ENCODE data around the gene ITGB7. TPM values are rescaled to one million over a fixed set of nuclear protein-coding genes. Genes with fewer than 3 reads are reported as not detected.

Gene ITGB7
- total RNA-seq, 1 experiment from 2014 or later, result 0.98 TPM

DNA sequence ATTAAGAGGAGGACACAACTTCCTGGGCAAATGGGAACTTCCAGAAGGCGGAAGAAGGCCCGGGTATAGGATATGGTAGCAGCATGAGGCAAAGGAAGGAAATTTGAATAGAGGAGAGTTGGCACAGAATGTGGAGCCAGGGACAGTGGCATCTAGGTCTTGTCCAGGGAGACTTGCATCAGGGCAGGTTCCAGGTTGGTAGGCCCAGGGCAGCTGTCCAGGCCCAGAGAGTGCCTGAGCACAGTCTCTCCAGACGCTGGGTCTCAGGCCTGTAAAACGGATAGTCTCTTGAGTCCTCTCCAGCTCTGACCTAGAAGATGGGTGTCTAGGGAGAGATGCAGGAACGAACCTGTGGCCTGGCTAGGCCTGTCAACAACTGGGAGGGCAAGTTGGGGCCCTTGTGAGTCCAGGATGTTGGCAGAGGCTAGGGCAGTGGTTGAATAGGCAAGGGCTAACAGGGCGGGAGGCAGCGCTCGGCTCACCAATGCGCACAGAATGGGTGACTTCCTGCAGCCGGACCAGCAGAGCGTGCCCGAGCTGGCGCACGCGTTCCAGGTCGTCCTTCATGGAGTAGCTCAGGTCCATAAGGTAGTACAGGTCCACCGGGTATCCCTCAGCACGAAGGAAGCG lies 9.9 kb downstream of the ITGB7 start:
- in situ Hi-C loops (cut with HindIII; ENCODE audit: low pct_unique_long_range_greater_than_20kb, low sequenced_read_pairs), result no loop called here
- Histone ChIP-seq H3K36me3 (ENCODE audit: control insufficient read depth, insufficient read depth, low read length) (no peaks in the 10 kb centered on the region), H3K9me3 (ENCODE audit: control insufficient read depth, insufficient read depth, low read depth, low read length) (no peaks in the 10 kb centered on the region), H3K27ac (ENCODE audit: low read length) (no peak overlapping the region), H3K4me1 (ENCODE audit: control insufficient read depth, insufficient read depth, low read length) (no peaks in the 10 kb centered on the region), H3K4me3 (ENCODE audit: low read depth in 2 of 2, low read length in 2 of 2) (no peak overlapping the region), H3K27me3 (ENCODE audit: control insufficient read depth, insufficient read depth, low read length) (no peaks in the 10 kb centered on the region)
- ATAC-seq (peak; percentile 11; the same call in 1 of the 2 replicates), DNase-seq (ENCODE audit: low read depth, low spot score) (no peak)
- intact Hi-C loops (cut with micrococcal nuclease; ENCODE audit: unreplicated experiment), result no loop called here
- ChIA-PET CTCF (interaction anchor here (0.6 to 2.8 kb wide), 10 partner anchors 8 to 150 kb away, joined by 3 to 21 read pairs (median 4); partner anchors contain the start of gene ITGB7), POLR2A (no interaction called here)
- TF ChIP-seq, protein P1, sequence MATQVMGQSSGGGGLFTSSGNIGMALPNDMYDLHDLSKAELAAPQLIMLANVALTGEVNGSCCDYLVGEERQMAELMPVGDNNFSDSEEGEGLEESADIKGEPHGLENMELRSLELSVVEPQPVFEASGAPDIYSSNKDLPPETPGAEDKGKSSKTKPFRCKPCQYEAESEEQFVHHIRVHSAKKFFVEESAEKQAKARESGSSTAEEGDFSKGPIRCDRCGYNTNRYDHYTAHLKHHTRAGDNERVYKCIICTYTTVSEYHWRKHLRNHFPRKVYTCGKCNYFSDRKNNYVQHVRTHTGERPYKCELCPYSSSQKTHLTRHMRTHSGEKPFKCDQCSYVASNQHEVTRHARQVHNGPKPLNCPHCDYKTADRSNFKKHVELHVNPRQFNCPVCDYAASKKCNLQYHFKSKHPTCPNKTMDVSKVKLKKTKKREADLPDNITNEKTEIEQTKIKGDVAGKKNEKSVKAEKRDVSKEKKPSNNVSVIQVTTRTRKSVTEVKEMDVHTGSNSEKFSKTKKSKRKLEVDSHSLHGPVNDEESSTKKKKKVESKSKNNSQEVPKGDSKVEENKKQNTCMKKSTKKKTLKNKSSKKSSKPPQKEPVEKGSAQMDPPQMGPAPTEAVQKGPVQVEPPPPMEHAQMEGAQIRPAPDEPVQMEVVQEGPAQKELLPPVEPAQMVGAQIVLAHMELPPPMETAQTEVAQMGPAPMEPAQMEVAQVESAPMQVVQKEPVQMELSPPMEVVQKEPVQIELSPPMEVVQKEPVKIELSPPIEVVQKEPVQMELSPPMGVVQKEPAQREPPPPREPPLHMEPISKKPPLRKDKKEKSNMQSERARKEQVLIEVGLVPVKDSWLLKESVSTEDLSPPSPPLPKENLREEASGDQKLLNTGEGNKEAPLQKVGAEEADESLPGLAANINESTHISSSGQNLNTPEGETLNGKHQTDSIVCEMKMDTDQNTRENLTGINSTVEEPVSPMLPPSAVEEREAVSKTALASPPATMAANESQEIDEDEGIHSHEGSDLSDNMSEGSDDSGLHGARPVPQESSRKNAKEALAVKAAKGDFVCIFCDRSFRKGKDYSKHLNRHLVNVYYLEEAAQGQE (IDR thresholded peaks at IDR 0.05; ENCODE audit: insufficient read depth in 1 of 2, low read depth in 2 of 2, low read length in 1 of 2), result no peak
- TF ChIP-seq, protein P2, sequence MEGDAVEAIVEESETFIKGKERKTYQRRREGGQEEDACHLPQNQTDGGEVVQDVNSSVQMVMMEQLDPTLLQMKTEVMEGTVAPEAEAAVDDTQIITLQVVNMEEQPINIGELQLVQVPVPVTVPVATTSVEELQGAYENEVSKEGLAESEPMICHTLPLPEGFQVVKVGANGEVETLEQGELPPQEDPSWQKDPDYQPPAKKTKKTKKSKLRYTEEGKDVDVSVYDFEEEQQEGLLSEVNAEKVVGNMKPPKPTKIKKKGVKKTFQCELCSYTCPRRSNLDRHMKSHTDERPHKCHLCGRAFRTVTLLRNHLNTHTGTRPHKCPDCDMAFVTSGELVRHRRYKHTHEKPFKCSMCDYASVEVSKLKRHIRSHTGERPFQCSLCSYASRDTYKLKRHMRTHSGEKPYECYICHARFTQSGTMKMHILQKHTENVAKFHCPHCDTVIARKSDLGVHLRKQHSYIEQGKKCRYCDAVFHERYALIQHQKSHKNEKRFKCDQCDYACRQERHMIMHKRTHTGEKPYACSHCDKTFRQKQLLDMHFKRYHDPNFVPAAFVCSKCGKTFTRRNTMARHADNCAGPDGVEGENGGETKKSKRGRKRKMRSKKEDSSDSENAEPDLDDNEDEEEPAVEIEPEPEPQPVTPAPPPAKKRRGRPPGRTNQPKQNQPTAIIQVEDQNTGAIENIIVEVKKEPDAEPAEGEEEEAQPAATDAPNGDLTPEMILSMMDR (IDR thresholded peaks at IDR 0.05), result no peak
- no peak for TF ChIP-seq SIN3A (IDR thresholded peaks at IDR 0.05; ENCODE audit: borderline replicate concordance, insufficient read depth, low read depth, low read length)
- no TSS peak for BruUV-seq (replicated peaks)

DNA sequence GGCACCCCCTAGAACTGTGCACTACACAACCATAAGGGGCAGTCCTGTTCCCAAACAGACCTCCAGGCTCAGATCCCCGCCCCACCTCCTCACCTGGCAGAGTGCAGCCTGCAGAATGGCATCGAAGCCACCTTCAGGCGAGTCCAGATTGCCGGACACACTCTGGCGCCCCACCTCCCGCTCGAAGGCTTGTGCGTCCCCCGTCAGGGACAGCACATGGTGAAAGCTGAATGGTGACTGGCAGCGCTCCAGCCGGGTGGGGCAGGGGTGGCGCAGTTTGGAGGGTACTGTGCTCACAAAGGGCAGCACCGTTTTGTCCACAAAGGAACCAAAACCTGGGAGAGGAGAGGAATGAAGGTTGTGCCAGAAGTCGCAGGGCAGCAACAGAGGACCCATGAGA lies 10.6 kb downstream of the ITGB7 start:
- in situ Hi-C loops (cut with HindIII; ENCODE audit: low pct_unique_long_range_greater_than_20kb, low sequenced_read_pairs) (no loop called here), intact Hi-C loops (cut with micrococcal nuclease; ENCODE audit: unreplicated experiment) (no loop called here)
- Histone ChIP-seq H3K27ac (ENCODE audit: low read length) (no peak overlapping the region), H3K4me1 (ENCODE audit: control insufficient read depth, insufficient read depth, low read length) (no peaks in the 10 kb centered on the region), H3K4me3 (ENCODE audit: low read depth in 2 of 2, low read length in 2 of 2) (no peak overlapping the region), H3K27me3 (ENCODE audit: control insufficient read depth, insufficient read depth, low read length) (no peaks in the 10 kb centered on the region), H3K36me3 (ENCODE audit: control insufficient read depth, insufficient read depth, low read length) (no peaks in the 10 kb centered on the region), H3K9me3 (ENCODE audit: control insufficient read depth, insufficient read depth, low read depth, low read length) (no peaks in the 10 kb centered on the region)
- BruUV-seq (replicated peaks), result no TSS peak
- CTCF ChIA-PET, result interaction anchor here (1.4 to 2.8 kb wide), 2 partner anchors 16 to 131 kb away, joined by 5 to 21 read pairs; no protein-coding TSS in a partner anchor
- DNase-seq (ENCODE audit: low read depth, low spot score) (no peak), ATAC-seq (no peak)
- TF ChIP-seq, protein P2 (IDR thresholded peaks at IDR 0.05), result no peak
- TF ChIP-seq, protein P1 (IDR thresholded peaks at IDR 0.05; ENCODE audit: insufficient read depth in 1 of 2, low read depth in 2 of 2, low read length in 1 of 2), result no peak
- no peak for TF ChIP-seq TCF7L2 (IDR thresholded peaks at IDR 0.05; ENCODE audit: low read depth, low read length)
- no peak for TF ChIP-seq POLR2AphosphoS5 (IDR thresholded peaks at IDR 0.05; ENCODE audit: low read depth, low read length)
- no peak for TF ChIP-seq SIN3A (IDR thresholded peaks at IDR 0.05; ENCODE audit: borderline replicate concordance, insufficient read depth, low read depth, low read length)
- POLR2A ChIA-PET, result no interaction called here

All from Panc1 (cell line).